Measurements from ENCODE around the gene UBE2K. TPM values are rescaled to one million over a fixed set of nuclear protein-coding genes. Genes with fewer than 3 reads are reported as not detected.
"Not testable (repeated sequence)": the region's sequence is repeated elsewhere in the genome, so short reads cannot be mapped to it uniquely, and the experiment has no call there.

The UBE2K gene
- total and polyA plus RNA-seq, 2 experiments from 2014 or later: 40.4 to 112 TPM

GRCh38 chr4:39729557-39729956 is 31.6 kb downstream of the UBE2K start:
- Histone ChIP-seq H3K4me1 (ENCODE audit: insufficient read depth) (no peaks in the 10 kb centered on the region), H3K4me2 (no peak overlapping the region), H3K27ac (no peak overlapping the region), H3K36me3 (replicated peaks; ENCODE audit: insufficient read depth, low read depth) (no peaks in the 10 kb centered on the region), H4K20me1 (ENCODE audit: insufficient read depth, poor library complexity, severe bottlenecking) (peaks cover 84% of the 10 kb centered on the region), H3K9me2 (replicated peaks; ENCODE audit: insufficient read depth) (no peaks in the 10 kb centered on the region), H3K9me3 (ENCODE audit: low read depth) (peaks cover 4% of the 10 kb centered on the region), H3K27me3 (no peaks in the 10 kb centered on the region), H2AFZ (no peak overlapping the region), H3K4me3 (no peak overlapping the region), H3K79me2 (peaks cover 100% of the 10 kb centered on the region)
- DNase-seq (ENCODE audit: low spot score): no peak
- 89% methylated on average over 4 of the region's 4 CpGs for WGBS (ENCODE audit: low lambda C conversion rate, missing lambda C conversion rate)
- TF ChIP-seq CTCF (IDR thresholded peaks at IDR 0.05; ENCODE audit: poor library complexity) (no peak), EZH2 (IDR thresholded peaks at IDR 0.05; ENCODE audit: borderline replicate concordance) (no peak), EZH2phosphoT487 (IDR thresholded peaks at IDR 0.05; ENCODE audit: low read depth, severe bottlenecking, unreplicated experiment) (no peak)

- Histone ChIP-seq H2AFZ (no peak overlapping the region), H3K9me3 (ENCODE audit: low read depth) (peaks cover 4% of the 10 kb centered on the region), H3K27me3 (no peaks in the 10 kb centered on the region), H4K20me1 (ENCODE audit: insufficient read depth, poor library complexity, severe bottlenecking) (peaks cover 84% of the 10 kb centered on the region), H3K4me1 (ENCODE audit: insufficient read depth) (no peaks in the 10 kb centered on the region), H3K36me3 (replicated peaks; ENCODE audit: insufficient read depth, low read depth) (no peaks in the 10 kb centered on the region), H3K9me2 (replicated peaks; ENCODE audit: insufficient read depth) (no peaks in the 10 kb centered on the region), H3K4me2 (no peak overlapping the region), H3K4me3 (no peak overlapping the region), H3K79me2 (peaks cover 100% of the 10 kb centered on the region), H3K27ac (no peak overlapping the region)
- TF ChIP-seq EZH2 (IDR thresholded peaks at IDR 0.05; ENCODE audit: borderline replicate concordance): no peak
- no peak for TF ChIP-seq EZH2phosphoT487 (IDR thresholded peaks at IDR 0.05; ENCODE audit: low read depth, severe bottlenecking, unreplicated experiment)
- TF ChIP-seq CTCF (IDR thresholded peaks at IDR 0.05; ENCODE audit: poor library complexity): no peak
- 58% methylated on average over 3 of the region's 3 CpGs for WGBS (ENCODE audit: low lambda C conversion rate, missing lambda C conversion rate)
- no peak for DNase-seq (ENCODE audit: low spot score)
These were observed 32.1 kb downstream of the UBE2K start for GRCh38 chr4:39730072-39730471.

GRCh38 chr4:39731908-39732307 is 34.0 kb downstream of the UBE2K start:
- H3K4me1 ChIP-seq (ENCODE audit: insufficient read depth): no peaks in the 10 kb centered on the region
- DNase-seq (ENCODE audit: low spot score): no peak
- H3K9me2 ChIP-seq (replicated peaks; ENCODE audit: insufficient read depth): no peaks in the 10 kb centered on the region
- H3K27me3 ChIP-seq: no peaks in the 10 kb centered on the region
- H3K79me2 ChIP-seq: peaks cover 100% of the 10 kb centered on the region
- no peak overlapping the region for H2AFZ ChIP-seq
- TF ChIP-seq CTCF (IDR thresholded peaks at IDR 0.05; ENCODE audit: poor library complexity): no peak
- TF ChIP-seq EZH2phosphoT487 (IDR thresholded peaks at IDR 0.05; ENCODE audit: low read depth, severe bottlenecking, unreplicated experiment): no peak
- no peak for TF ChIP-seq EZH2 (IDR thresholded peaks at IDR 0.05; ENCODE audit: borderline replicate concordance)
- no peaks in the 10 kb centered on the region for H3K36me3 ChIP-seq (replicated peaks; ENCODE audit: insufficient read depth, low read depth)
- H3K27ac ChIP-seq: no peak overlapping the region
- peaks cover 78% of the 10 kb centered on the region for H4K20me1 ChIP-seq (ENCODE audit: insufficient read depth, poor library complexity, severe bottlenecking)
- peaks cover 2% of the 10 kb centered on the region for H3K9me3 ChIP-seq (ENCODE audit: low read depth)
- H3K4me3 ChIP-seq: no peak overlapping the region
- no peak overlapping the region for H3K4me2 ChIP-seq
- WGBS (ENCODE audit: low lambda C conversion rate, missing lambda C conversion rate): 97% methylated on average over 2 of the region's 2 CpGs

GRCh38 chr4:39732728-39733127 is 34.8 kb downstream of the UBE2K start:
- no peaks in the 10 kb centered on the region for H3K9me3 ChIP-seq (ENCODE audit: low read depth)
- 82% methylated on average over 3 of the region's 3 CpGs for WGBS (ENCODE audit: low lambda C conversion rate, missing lambda C conversion rate)
- peaks cover 78% of the 10 kb centered on the region for H4K20me1 ChIP-seq (ENCODE audit: insufficient read depth, poor library complexity, severe bottlenecking)
- no peaks in the 10 kb centered on the region for H3K36me3 ChIP-seq (replicated peaks; ENCODE audit: insufficient read depth, low read depth)
- H3K27ac ChIP-seq: no peak overlapping the region
- H3K4me2 ChIP-seq: no peak overlapping the region
- no peaks in the 10 kb centered on the region for H3K4me1 ChIP-seq (ENCODE audit: insufficient read depth)
- no peak for DNase-seq (ENCODE audit: low spot score)
- H3K4me3 ChIP-seq: no peak overlapping the region
- H2AFZ ChIP-seq: no peak overlapping the region
- no peak for TF ChIP-seq CTCF (IDR thresholded peaks at IDR 0.05; ENCODE audit: poor library complexity)
- TF ChIP-seq EZH2 (IDR thresholded peaks at IDR 0.05; ENCODE audit: borderline replicate concordance): no peak
- no peak for TF ChIP-seq EZH2phosphoT487 (IDR thresholded peaks at IDR 0.05; ENCODE audit: low read depth, severe bottlenecking, unreplicated experiment)
- H3K9me2 ChIP-seq (replicated peaks; ENCODE audit: insufficient read depth): no peaks in the 10 kb centered on the region
- H3K27me3 ChIP-seq: no peaks in the 10 kb centered on the region
- H3K79me2 ChIP-seq: peaks cover 100% of the 10 kb centered on the region

- Histone ChIP-seq H3K79me2 (peaks cover 87% of the 10 kb centered on the region), H4K20me1 (ENCODE audit: insufficient read depth, poor library complexity, severe bottlenecking) (peaks cover 24% of the 10 kb centered on the region)
- not testable (repeated sequence) for H3K4me3 ChIP-seq; H3K4me1 ChIP-seq (ENCODE audit: insufficient read depth); H2AFZ ChIP-seq; H3K4me2 ChIP-seq; H3K27me3 ChIP-seq; H3K27ac ChIP-seq; DNase-seq (ENCODE audit: low spot score); H3K9me2 ChIP-seq (replicated peaks; ENCODE audit: insufficient read depth); H3K9me3 ChIP-seq (ENCODE audit: low read depth); H3K36me3 ChIP-seq (replicated peaks; ENCODE audit: insufficient read depth, low read depth)
- over 99% methylated on average over 10 of the region's 10 CpGs for WGBS (ENCODE audit: low lambda C conversion rate, missing lambda C conversion rate)
These were observed 41.7 kb downstream of the UBE2K start for GRCh38 chr4:39739591-39739990.

Data from hepatocyte (in vitro differentiated cells).